ENCODE measurements around the gene CCL15. TPM values are rescaled to one million over a fixed set of nuclear protein-coding genes. Genes with fewer than 3 reads are reported as not detected.
"Not testable (repeated sequence)": the region's sequence is repeated elsewhere in the genome, so short reads cannot be mapped to it uniquely, and the experiment has no call there.

The CCL15 gene
- total and polyA plus RNA-seq, 2 experiments from 2014 or later: not detected

GRCh38 chr17:36001862-36002603, 680 bp upstream of the CCL15 start:
- no peaks in the 10 kb centered on the region for H3K4me1 ChIP-seq (ENCODE audit: insufficient read depth)
- H4K20me1 ChIP-seq (ENCODE audit: insufficient read depth): no peaks in the 10 kb centered on the region
- H3K36me3 ChIP-seq (ENCODE audit: low read depth): no peaks in the 10 kb centered on the region
- TF ChIP-seq EZH2 (IDR thresholded peaks at IDR 0.05; ENCODE audit: insufficient read depth, poor library complexity, severe bottlenecking) (no peak), EZH2phosphoT487 (IDR thresholded peaks at IDR 0.05; ENCODE audit: insufficient read depth, low read depth) (no peak)
- no peaks in the 10 kb centered on the region for H3K9me3 ChIP-seq (ENCODE audit: low read depth)
- no peak overlapping the region for H3K4me3 ChIP-seq
- no peaks in the 10 kb centered on the region for H3K79me2 ChIP-seq (ENCODE audit: insufficient read depth)
- no peak for DNase-seq
- no peaks in the 10 kb centered on the region for H3K9me2 ChIP-seq (ENCODE audit: insufficient read depth)
- in situ Hi-C loops (cut with MboI): no loop called here
- H3K27ac ChIP-seq: no peak overlapping the region
- H3K9ac ChIP-seq: no peak overlapping the region
- 51 to 55% methylated on average over 6 of the region's 6 CpGs for WGBS, 2 experiments (ENCODE audit: low coverage in 1 of 2, low lambda C conversion rate in 2 of 2, missing lambda C conversion rate in 2 of 2)
- H3K4me2 ChIP-seq (ENCODE audit: unreplicated experiment): no peak overlapping the region
- H3K27me3 ChIP-seq (replicated peaks; ENCODE audit: insufficient read depth): no peaks in the 10 kb centered on the region
- no peak overlapping the region for H2AFZ ChIP-seq
- H3F3A ChIP-seq (ENCODE audit: insufficient read depth): no peaks in the 10 kb centered on the region

- no peak for TF ChIP-seq EZH2 (IDR thresholded peaks at IDR 0.05; ENCODE audit: insufficient read depth, poor library complexity, severe bottlenecking)
- TF ChIP-seq EZH2phosphoT487 (IDR thresholded peaks at IDR 0.05; ENCODE audit: insufficient read depth, low read depth): no peak
- no peak overlapping the region for H3K4me2 ChIP-seq (ENCODE audit: unreplicated experiment)
- H3F3A ChIP-seq (ENCODE audit: insufficient read depth): no peaks in the 10 kb centered on the region
- no peaks in the 10 kb centered on the region for H3K79me2 ChIP-seq (ENCODE audit: insufficient read depth)
- no peaks in the 10 kb centered on the region for H4K20me1 ChIP-seq (ENCODE audit: insufficient read depth)
- no peak overlapping the region for H3K27ac ChIP-seq
- H3K9me2 ChIP-seq (ENCODE audit: insufficient read depth): no peaks in the 10 kb centered on the region
- no peak overlapping the region for H2AFZ ChIP-seq
- no peaks in the 10 kb centered on the region for H3K9me3 ChIP-seq (ENCODE audit: low read depth)
- H3K4me3 ChIP-seq: no peak overlapping the region
- no peak for DNase-seq
- H3K36me3 ChIP-seq (ENCODE audit: low read depth): no peaks in the 10 kb centered on the region
- in situ Hi-C loops (cut with MboI): no loop called here
- 39 to 44% methylated on average over 6 of the region's 6 CpGs for WGBS, 2 experiments (ENCODE audit: low coverage in 1 of 2, low lambda C conversion rate in 2 of 2, missing lambda C conversion rate in 2 of 2)
- no peak overlapping the region for H3K9ac ChIP-seq
- H3K27me3 ChIP-seq (replicated peaks; ENCODE audit: insufficient read depth): no peaks in the 10 kb centered on the region; the same call in 1 of the 2 replicates
- H3K4me1 ChIP-seq (ENCODE audit: insufficient read depth): no peaks in the 10 kb centered on the region
Measured at GRCh38 chr17:36000732-36001109, 632 bp downstream of the CCL15 start.

GRCh38 chr17:35998756-35999155, 2.6 kb downstream of the CCL15 start:
- Histone ChIP-seq H3K36me3 (ENCODE audit: low read depth) (no peaks in the 10 kb centered on the region), H3K4me3 (no peak overlapping the region), H3K9me2 (ENCODE audit: insufficient read depth) (no peaks in the 10 kb centered on the region), H3K27ac (no peak overlapping the region), H4K20me1 (ENCODE audit: insufficient read depth) (no peaks in the 10 kb centered on the region), H3K9me3 (ENCODE audit: low read depth) (no peaks in the 10 kb centered on the region), H3K27me3 (replicated peaks; ENCODE audit: insufficient read depth) (no peaks in the 10 kb centered on the region; the same call in 1 of the 2 replicates), H3K9ac (no peak overlapping the region), H3K79me2 (ENCODE audit: insufficient read depth) (no peaks in the 10 kb centered on the region), H3K4me1 (ENCODE audit: insufficient read depth) (no peaks in the 10 kb centered on the region), H3F3A (ENCODE audit: insufficient read depth) (no peaks in the 10 kb centered on the region), H2AFZ (no peak overlapping the region), H3K4me2 (ENCODE audit: unreplicated experiment) (no peak overlapping the region)
- 33 to 65% methylated on average over 1 of the region's 1 CpG for WGBS, 2 experiments (ENCODE audit: low coverage in 1 of 2, low lambda C conversion rate in 2 of 2, missing lambda C conversion rate in 2 of 2)
- in situ Hi-C loops (cut with MboI): no loop called here
- DNase-seq: no peak
- TF ChIP-seq EZH2 (IDR thresholded peaks at IDR 0.05; ENCODE audit: insufficient read depth, poor library complexity, severe bottlenecking): no peak

- in situ Hi-C loops (cut with MboI): no loop called here
- TF ChIP-seq EZH2 (IDR thresholded peaks at IDR 0.05; ENCODE audit: insufficient read depth, poor library complexity, severe bottlenecking) (no peak), EZH2phosphoT487 (IDR thresholded peaks at IDR 0.05; ENCODE audit: insufficient read depth, low read depth) (no peak)
Measured at GRCh38 chr17:35998018-35998545, 3.3 kb downstream of the CCL15 start.

GRCh38 chr17:35995346-35995745, 6.0 kb downstream of the CCL15 start:
- WGBS, 2 experiments (ENCODE audit: low coverage in 1 of 2, low lambda C conversion rate in 2 of 2, missing lambda C conversion rate in 2 of 2): 26 to 27% methylated on average over 2 of the region's 2 CpGs
- H3K4me3 ChIP-seq; H3K36me3 ChIP-seq (ENCODE audit: low read depth); in situ Hi-C loops (cut with MboI); H3K4me2 ChIP-seq (ENCODE audit: unreplicated experiment); H3K27me3 ChIP-seq (replicated peaks; ENCODE audit: insufficient read depth); H3K27ac ChIP-seq; H3K4me1 ChIP-seq (ENCODE audit: insufficient read depth); H3K9ac ChIP-seq; H3K9me2 ChIP-seq (ENCODE audit: insufficient read depth); H3F3A ChIP-seq (ENCODE audit: insufficient read depth); DNase-seq; H3K9me3 ChIP-seq (ENCODE audit: low read depth); H3K79me2 ChIP-seq (ENCODE audit: insufficient read depth); H2AFZ ChIP-seq; H4K20me1 ChIP-seq (ENCODE audit: insufficient read depth): not testable (repeated sequence)

More at GRCh38 chr17:35998018-35998545, 3.3 kb downstream of the CCL15 start:
- no peaks in the 10 kb centered on the region for H3K36me3 ChIP-seq (ENCODE audit: low read depth)
- H3K4me2 ChIP-seq (ENCODE audit: unreplicated experiment): no peak overlapping the region
- no peak overlapping the region for H3K4me3 ChIP-seq
- no peaks in the 10 kb centered on the region for H3F3A ChIP-seq (ENCODE audit: insufficient read depth)
- peaks cover under 1% of the 10 kb centered on the region; the same call in 1 of the 2 replicates for H3K27me3 ChIP-seq (replicated peaks; ENCODE audit: insufficient read depth)
- 45 to 47% methylated on average over 11 of the region's 11 CpGs for WGBS, 2 experiments (ENCODE audit: low coverage in 1 of 2, low lambda C conversion rate in 2 of 2, missing lambda C conversion rate in 2 of 2)
- no peaks in the 10 kb centered on the region for H3K9me2 ChIP-seq (ENCODE audit: insufficient read depth)
- no peaks in the 10 kb centered on the region for H3K4me1 ChIP-seq (ENCODE audit: insufficient read depth)
- no peaks in the 10 kb centered on the region for H3K79me2 ChIP-seq (ENCODE audit: insufficient read depth)
- no peak overlapping the region for H2AFZ ChIP-seq
- H3K9ac ChIP-seq: no peak overlapping the region
- H3K9me3 ChIP-seq (ENCODE audit: low read depth): no peaks in the 10 kb centered on the region
- H3K27ac ChIP-seq: no peak overlapping the region
- no peaks in the 10 kb centered on the region for H4K20me1 ChIP-seq (ENCODE audit: insufficient read depth)
- no peak for DNase-seq

Data from GM23248 (cell line).